Jurkat, Clone E6-1 (cell line): ENCODE results near the gene CLDN10.

Experiments
- DNase-seq: peaks from one replicate; pipeline ENCODE4 v3.0.0-alpha.2; 2011; ENCODE audit warnings: low read depth, low spot score
- H3K4me3 ChIP-seq: 2 replicates; pipeline ENCODE4 v1.5.1; 2011; ENCODE audit warnings: mild to moderate bottlenecking, low read length, control low read depth, moderate library complexity

The CLDN10 gene

GRCh38 chr13:95627590-95627989, 75.1 kb downstream of the CLDN10 start:
- no peak for DNase-seq
- H3K4me3 ChIP-seq = no peak overlapping the region

- DNase-seq = no peak
- no peak overlapping the region for H3K4me3 ChIP-seq
Measured at GRCh38 chr13:95628488-95628887, 76.0 kb downstream of the CLDN10 start.

- DNase-seq = no peak
- no peak overlapping the region for H3K4me3 ChIP-seq
Measured at GRCh38 chr13:95629071-95629470, 76.6 kb downstream of the CLDN10 start.
